ENCODE results near the gene TOLLIP. TPM values are rescaled to one million over a fixed set of nuclear protein-coding genes. Genes with fewer than 3 reads are reported as not detected.

Gene TOLLIP
- total and polyA plus RNA-seq, 9 of the 15 experiments (the other 6 are each of a cell fraction or from before 2014, with no cell fraction given) = 0.23 to 22.8 (median 7.1) TPM

GRCh38 chr11:1309498-1310317 is at the start of gene TOLLIP (continued):
- no peak for TF ChIP-seq TEAD4 (IDR thresholded peaks at IDR 0.05; ENCODE audit: low read length)
- no peak for TF ChIP-seq TEAD4 (CRISPR knock-in tag; IDR thresholded peaks at IDR 0.05; ENCODE audit: borderline replicate concordance)
- TF ChIP-seq ILK (tag; IDR thresholded peaks at IDR 0.05; ENCODE audit: borderline replicate concordance, low read depth) = no peak
- no peak for TF ChIP-seq KAT8 (IDR thresholded peaks at IDR 0.05; ENCODE audit: low read depth)
- no peak for TF ChIP-seq XRCC4 (IDR thresholded peaks at IDR 0.05; ENCODE audit: extremely low read depth, insufficient read depth, insufficient read length)
- peak; percentile 86 for TF ChIP-seq ATF7 (IDR thresholded peaks at IDR 0.05)
- TF ChIP-seq HNRNPH1 (optimal IDR thresholded peaks at IDR 0.05; ENCODE audit: low read depth, low read length) = no peak
- no peak for TF ChIP-seq ZBTB12 (CRISPR knock-in tag; IDR thresholded peaks at IDR 0.05)
- TF ChIP-seq BMI1 (IDR thresholded peaks at IDR 0.05; ENCODE audit: low read length) = no peak
- no peak for TF ChIP-seq RFX1 (IDR thresholded peaks at IDR 0.05)
- no peak for TF ChIP-seq U2AF2 (optimal IDR thresholded peaks at IDR 0.05; ENCODE audit: low read depth, low read length)
- TF ChIP-seq KLF1 (tag; IDR thresholded peaks at IDR 0.05) = 0 out of 2 replicates have a peak, but pooled peaks have one; percentile 29
- TF ChIP-seq ZNF707 (CRISPR knock-in tag; conservative IDR thresholded peaks at IDR 0.05) = 0 out of 2 replicates have a peak, but pooled peaks have one; percentile 16
- TF ChIP-seq E2F3 (CRISPR knock-in tag; IDR thresholded peaks at IDR 0.05) = peak; percentile 85
- no peak for TF ChIP-seq ARID1B (IDR thresholded peaks at IDR 0.05)
- TF ChIP-seq NFXL1 (CRISPR knock-in tag; IDR thresholded peaks at IDR 0.05) = no peak
- no peak for TF ChIP-seq TCF15 (CRISPR knock-in tag; IDR thresholded peaks at IDR 0.05)
- no peak for TF ChIP-seq CGGBP1 (CRISPR knock-in tag; IDR thresholded peaks at IDR 0.05)
- no peak for TF ChIP-seq KHSRP (IDR thresholded peaks at IDR 0.05)
- peak; percentile 7; the same call in 1 of the 2 replicates for TF ChIP-seq NFIC (IDR thresholded peaks at IDR 0.05)
- TF ChIP-seq TRIM25 (IDR thresholded peaks at IDR 0.05; ENCODE audit: borderline replicate concordance) = no peak
- TF ChIP-seq SMARCA5 (IDR thresholded peaks at IDR 0.05) = no peak
- TF ChIP-seq MXI1 (IDR thresholded peaks at IDR 0.05; ENCODE audit: low read depth, low read length) = no peak
- TF ChIP-seq POLR3G (IDR thresholded peaks at IDR 0.05; ENCODE audit: extremely low read depth, insufficient read length, insufficient replicate concordance) = no peak
- TF ChIP-seq ZNF75A (CRISPR knock-in tag; IDR thresholded peaks at IDR 0.05) = no peak
- no peak for TF ChIP-seq ETV6 (IDR thresholded peaks at IDR 0.05; ENCODE audit: borderline replicate concordance in 1 of 2, low read depth in 2 of 2, low read length in 1 of 2)
- TF ChIP-seq ETV6 (CRISPR knock-in tag; IDR thresholded peaks at IDR 0.05; ENCODE audit: borderline replicate concordance) = no peak
- no peak for TF ChIP-seq GTF2A2 (tag; IDR thresholded peaks at IDR 0.05)

Measured in K562 (cell line).